ENCODE results near the gene RAB11FIP4. TPM values are rescaled to one million over a fixed set of nuclear protein-coding genes. Genes with fewer than 3 reads are reported as not detected.

RAB11FIP4 gene
- total and polyA plus RNA-seq, 2 donors (not counting 3 experiments of a cell fraction or from before 2014, with no cell fraction given), result 0.08 to 0.38 TPM

GRCh38 chr17:31469959-31470358, 78.5 kb downstream of the RAB11FIP4 start:
- TF ChIP-seq MAX (IDR thresholded peaks at IDR 0.05; ENCODE audit: insufficient read depth, insufficient read length), result no peak
- TF ChIP-seq EZH2 (IDR thresholded peaks at IDR 0.05; ENCODE audit: borderline replicate concordance, low read depth, low read length, severe bottlenecking), result no peak
- TF ChIP-seq JUN (IDR thresholded peaks at IDR 0.05; ENCODE audit: borderline replicate concordance, insufficient read depth, insufficient read length, low read depth), result no peak
- TF ChIP-seq GATA2 (IDR thresholded peaks at IDR 0.05; ENCODE audit: insufficient read depth, insufficient read length, low read depth, low read length), result no peak
- no peak for TF ChIP-seq POLR2AphosphoS5 (IDR thresholded peaks at IDR 0.05; ENCODE audit: insufficient read depth, low read depth, low read length)
- no peak for TF ChIP-seq POLR2A (IDR thresholded peaks at IDR 0.05; ENCODE audit: low read depth, low read length)
- TF ChIP-seq, protein P1, sequence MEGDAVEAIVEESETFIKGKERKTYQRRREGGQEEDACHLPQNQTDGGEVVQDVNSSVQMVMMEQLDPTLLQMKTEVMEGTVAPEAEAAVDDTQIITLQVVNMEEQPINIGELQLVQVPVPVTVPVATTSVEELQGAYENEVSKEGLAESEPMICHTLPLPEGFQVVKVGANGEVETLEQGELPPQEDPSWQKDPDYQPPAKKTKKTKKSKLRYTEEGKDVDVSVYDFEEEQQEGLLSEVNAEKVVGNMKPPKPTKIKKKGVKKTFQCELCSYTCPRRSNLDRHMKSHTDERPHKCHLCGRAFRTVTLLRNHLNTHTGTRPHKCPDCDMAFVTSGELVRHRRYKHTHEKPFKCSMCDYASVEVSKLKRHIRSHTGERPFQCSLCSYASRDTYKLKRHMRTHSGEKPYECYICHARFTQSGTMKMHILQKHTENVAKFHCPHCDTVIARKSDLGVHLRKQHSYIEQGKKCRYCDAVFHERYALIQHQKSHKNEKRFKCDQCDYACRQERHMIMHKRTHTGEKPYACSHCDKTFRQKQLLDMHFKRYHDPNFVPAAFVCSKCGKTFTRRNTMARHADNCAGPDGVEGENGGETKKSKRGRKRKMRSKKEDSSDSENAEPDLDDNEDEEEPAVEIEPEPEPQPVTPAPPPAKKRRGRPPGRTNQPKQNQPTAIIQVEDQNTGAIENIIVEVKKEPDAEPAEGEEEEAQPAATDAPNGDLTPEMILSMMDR (IDR thresholded peaks at IDR 0.05; ENCODE audit: extremely low read depth in 1 of 2, insufficient read depth in 1 of 2, low read depth in 1 of 2, low read length in 2 of 2), result no peak
- TF ChIP-seq MYC (IDR thresholded peaks at IDR 0.05; ENCODE audit: low read depth, low read length), result no peak
- no peak for TF ChIP-seq FOS (IDR thresholded peaks at IDR 0.05; ENCODE audit: borderline replicate concordance, insufficient read depth, low read length)
- no peak overlapping the region for H3K9ac ChIP-seq (replicated peaks; ENCODE audit: extremely low read depth, insufficient read depth, low read length)
- H3K36me3 ChIP-seq (ENCODE audit: control insufficient read depth in 2 of 2, extremely low read depth in 1 of 2, insufficient read depth in 2 of 2, low read length in 2 of 2), result no peaks in the 10 kb centered on the region
- no peak for FAIRE-seq
- intact Hi-C loops (cut with micrococcal nuclease), result no loop called here
- no peaks in the 10 kb centered on the region for H3K9me1 ChIP-seq (replicated peaks; ENCODE audit: control insufficient read depth, extremely low read depth, insufficient read depth, low read length)
- no peaks in the 10 kb centered on the region for H3K79me2 ChIP-seq (ENCODE audit: control insufficient read depth, insufficient read depth, low read length)
- no peak for DNase-seq (ENCODE audit: low read depth, low spot score)
- no peaks in the 10 kb centered on the region for H3K4me1 ChIP-seq (ENCODE audit: control insufficient read depth, extremely low read depth, insufficient read depth, low read length)
- no peak overlapping the region for H2AFZ ChIP-seq (ENCODE audit: low read depth, low read length)
- no peaks in the 10 kb centered on the region for H4K20me1 ChIP-seq (replicated peaks; ENCODE audit: control insufficient read depth, extremely low read depth, insufficient read depth, low read length)
- H3K27ac ChIP-seq (ENCODE audit: insufficient read depth, low read depth, low read length), result no peak overlapping the region
- dilution Hi-C loops (cut with MboI; ENCODE audit: extremely low pct_ligation_motif_present, low sequenced_read_pairs), result no loop called here
- ChIA-PET CTCF (interaction anchor here (1.1 kb wide), 1 partner anchor 9 kb away, joined by 4 read pairs; no protein-coding TSS in a partner anchor), POLR2A (interaction anchor here (0.9 kb wide), 1 partner anchor 16 kb away, joined by 12 read pairs; no protein-coding TSS in a partner anchor)
- no TSS peak for BruUV-seq (replicated peaks)
- peaks cover 0 to 2% of the 10 kb centered on the region in 2 experiments for H3K27me3 ChIP-seq (ENCODE audit: control insufficient read depth in 2 of 2, insufficient read depth in 2 of 2, low read length in 2 of 2)
- H3K4me2 ChIP-seq (ENCODE audit: insufficient read depth, low read length), result no peak overlapping the region
- H3K4me3 ChIP-seq (replicated peaks in 1 of 3; ENCODE audit: insufficient read depth in 1 of 3, low read depth in 1 of 3, low read length in 3 of 3), result no peak overlapping the region
- no peaks in the 10 kb centered on the region for H3K9me3 ChIP-seq (replicated peaks; ENCODE audit: control insufficient read depth, insufficient read depth, low read length)
